Breast epithelium (tissue), 4 donors: ENCODE data around the gene ADA. TPM values are rescaled to one million over a fixed set of nuclear protein-coding genes. Genes with fewer than 3 reads are reported as not detected.
"Not testable (repeated sequence)": the region's sequence is repeated elsewhere in the genome, so short reads cannot be mapped to it uniquely, and the experiment has no call there.

Source experiments
- DNase-seq, 2 donors: peaks; one replicate each; pipeline ENCODE4 v3.0.0-alpha.2; 2019; ENCODE audit warnings: low spot score in 2 of 2
- H3K27ac ChIP-seq, 2 donors: fragments of 200-600 bp; sonication (generic) in 1 of 2; one replicate each; pipeline ENCODE4 v1.5.1; 2016 to 2019; ENCODE audit warnings: mild to moderate bottlenecking in 1 of 2
- H3K27me3 ChIP-seq, 2 donors: fragments of 200-600 bp; sonication (generic) in 1 of 2; one replicate each; pipeline versions ENCODE4 v1.5.1 to v1.6.0; 2017 to 2019; ENCODE audit warnings: control low read depth in 1 of 2, mild to moderate bottlenecking in 1 of 2
- H3K36me3 ChIP-seq: fragments of 200-600 bp; one replicate; pipeline ENCODE4 v1.5.1; 2019
- H3K4me1 ChIP-seq, 2 donors: fragments of 200-600 bp; sonication (generic); one replicate each; pipeline ENCODE4 v1.5.1; 2016 to 2019; ENCODE audit warnings: control low read depth in 1 of 2
- H3K4me3 ChIP-seq, 3 donors: fragments of 200-600 bp; sonication (generic); 1 replicate in 2 of 3; 2 replicates in 1 of 3; pipeline ENCODE4 v1.5.1; 2016 to 2019; ENCODE audit warnings: mild to moderate bottlenecking in 3 of 3, moderate library complexity in 2 of 3
- H3K9me3 ChIP-seq, 2 donors: fragments of 200-600 bp; sonication (generic) in 1 of 2; one replicate each; pipeline ENCODE4 v1.5.1; 2016 to 2019; ENCODE audit warnings: control low read depth in 1 of 2
- CTCF ChIP-seq, 3 donors: fragments of 450-650 bp; IDR thresholded peaks; one replicate each; pipeline ENCODE4 v1.5.1; 2016 to 2017; ENCODE audit warnings: antibody characterized with exemption in 3 of 3, mild to moderate bottlenecking in 3 of 3, moderate library complexity in 3 of 3
- POLR2A ChIP-seq: fragments of 450-650 bp; IDR thresholded peaks from one replicate; pipeline ENCODE4 v1.6.1; 2016; ENCODE audit warnings: antibody characterized with exemption, mild to moderate bottlenecking, moderate library complexity
- POLR2AphosphoS5 ChIP-seq, 3 donors: sonication (generic); formaldehyde crosslinking; IDR thresholded peaks; one replicate each; pipeline ENCODE4 v1.6.1; 2017; ENCODE audit warnings: antibody characterized with exemption in 3 of 3
- intact Hi-C: fragments of 100-400 bp; cut with DNase I; formaldehyde crosslinking; loops from one replicate; pipeline ENCODE4 v1.15.1; 2023; ENCODE audit warnings: low total_unique reads
- total RNA-seq, 3 donors: library from RNA; depleted of rRNA; stranded (reverse); fragments of >200 nt; gene quantifications; one replicate each; pipeline ENCODE4 v1.1.0, GENCODE V29; 2016

Gene ADA
- total RNA-seq, 3 donors from 2014 or later, result 5.7 to 46.2 (median 11.5) TPM

GRCh38 chr20:44658810-44659209 is 7.3 kb upstream of the ADA start:
- Histone ChIP-seq H3K4me3 (no peak overlapping the region), H3K27me3 (no peaks in the 10 kb centered on the region), H3K27ac (no peak overlapping the region), H3K36me3 (no peaks in the 10 kb centered on the region), H3K9me3 (no peaks in the 10 kb centered on the region), H3K4me1 (no peaks in the 10 kb centered on the region)
- TF ChIP-seq POLR2A (no peak), CTCF (IDR thresholded peaks at IDR 0.05) (no peak), POLR2AphosphoS5 (IDR thresholded peaks at IDR 0.05) (no peak)
- no peak for DNase-seq
- intact Hi-C loops, result no loop called here

- no peak for DNase-seq
- TF ChIP-seq POLR2AphosphoS5 (IDR thresholded peaks at IDR 0.05) (no peak), CTCF (IDR thresholded peaks at IDR 0.05) (no peak), POLR2A (no peak)
- Histone ChIP-seq H3K4me3 (no peak overlapping the region), H3K9me3 (no peaks in the 10 kb centered on the region), H3K27me3 (no peaks in the 10 kb centered on the region), H3K36me3 (no peaks in the 10 kb centered on the region), H3K27ac (no peak overlapping the region), H3K4me1 (no peaks in the 10 kb centered on the region)
- intact Hi-C loops, result no loop called here
Observed at GRCh38 chr20:44657875-44658274, 6.4 kb upstream of the ADA start.

DNA sequence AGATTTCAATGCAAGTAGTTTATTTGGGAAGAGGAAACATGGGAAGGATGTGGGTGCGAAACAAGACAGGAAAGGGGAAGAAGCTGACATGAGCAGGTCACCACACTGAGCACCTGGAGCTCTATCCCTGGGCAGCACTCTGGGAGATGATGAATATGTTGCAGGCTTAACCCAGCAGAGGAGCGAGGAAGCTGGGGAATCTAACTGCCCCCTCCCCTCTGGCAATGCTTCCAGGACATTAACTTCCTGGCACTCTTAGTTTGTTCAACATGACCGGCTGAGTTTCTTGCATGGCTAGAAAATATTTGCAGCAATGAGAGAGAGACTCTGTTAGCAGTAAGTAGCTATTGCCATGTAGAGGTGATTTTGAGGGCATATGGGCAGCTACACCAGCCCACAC is 4.9 kb upstream of the ADA start:
- no peaks in the 10 kb centered on the region for H3K36me3 ChIP-seq
- no peak overlapping the region for H3K27ac ChIP-seq
- intact Hi-C loops, result no loop called here
- H3K4me3 ChIP-seq, result no peak overlapping the region
- DNase-seq, result no peak
- TF ChIP-seq POLR2AphosphoS5 (IDR thresholded peaks at IDR 0.05) (no peak), CTCF (IDR thresholded peaks at IDR 0.05) (no peak), POLR2A (no peak)
- no peaks in the 10 kb centered on the region for H3K4me1 ChIP-seq
- no peaks in the 10 kb centered on the region for H3K27me3 ChIP-seq
- H3K9me3 ChIP-seq, result no peaks in the 10 kb centered on the region

- intact Hi-C loops, H3K4me1 ChIP-seq, H3K9me3 ChIP-seq, H3K27me3 ChIP-seq, H3K4me3 ChIP-seq, DNase-seq, H3K36me3 ChIP-seq, H3K27ac ChIP-seq: not testable (repeated sequence)
Observed at GRCh38 chr20:44654210-44654609, 2.7 kb upstream of the ADA start.

GRCh38 chr20:44653546-44653945 is 2.0 kb upstream of the ADA start:
- TF ChIP-seq POLR2AphosphoS5 (IDR thresholded peaks at IDR 0.05) (no peak), POLR2A (no peak), CTCF (IDR thresholded peaks at IDR 0.05) (no peak)
- no peak overlapping the region for H3K4me3 ChIP-seq
- H3K36me3 ChIP-seq, result no peaks in the 10 kb centered on the region
- DNase-seq, result no peak
- no peaks in the 10 kb centered on the region for H3K4me1 ChIP-seq
- no peaks in the 10 kb centered on the region for H3K27me3 ChIP-seq
- no peaks in the 10 kb centered on the region for H3K9me3 ChIP-seq
- intact Hi-C loops, result no loop called here
- H3K27ac ChIP-seq, result no peak overlapping the region

- Histone ChIP-seq H3K27me3 (no peaks in the 10 kb centered on the region), H3K4me3 (peak overlapping the region; percentile 74 to 80 (median 74)), H3K27ac (peak overlapping the region; percentile 60 to 74), H3K4me1 (no peaks in the 10 kb centered on the region), H3K36me3 (no peaks in the 10 kb centered on the region), H3K9me3 (no peaks in the 10 kb centered on the region)
- TF ChIP-seq POLR2A (no peak), POLR2AphosphoS5 (IDR thresholded peaks at IDR 0.05) (no peak), CTCF (IDR thresholded peaks at IDR 0.05) (no peak)
- intact Hi-C loops, result no loop called here
- no peak for DNase-seq
Observed at GRCh38 chr20:44651434-44651683, 140 bp downstream of the ADA start.
